Loucy (cell line): ENCODE measurements around the gene TBC1D3B.

ENCODE experiments used
- H2AFZ ChIP-seq: fragments of 200-600 bp; sonication (generic); 2 replicates; pipeline ENCODE4 v1.6.0; 2016; ENCODE audit warnings: antibody characterized with exemption, mild to moderate bottlenecking, low read length, moderate library complexity
- H3F3A ChIP-seq: fragments of 200-600 bp; 2 replicates; pipeline ENCODE4 v1.6.0; 2016; ENCODE audit warnings: antibody characterized with exemption, low read depth, mild to moderate bottlenecking
- H3K27me3 ChIP-seq: fragments of 200-600 bp; sonication (generic); 2 replicates; pipeline ENCODE4 v1.6.1; 2014; ENCODE audit warnings: low read length, mild to moderate bottlenecking; ENCODE audit not compliant: insufficient read depth, poor library complexity, severe bottlenecking
- H3K36me3 ChIP-seq: fragments of 200-600 bp; sonication (generic); 2 replicates; pipeline ENCODE4 v1.6.1; 2016; ENCODE audit warnings: low read length; ENCODE audit not compliant: insufficient read depth
- H3K4me1 ChIP-seq: fragments of 200-600 bp; sonication (generic); 2 replicates; pipeline ENCODE4 v1.5.1; 2014; ENCODE audit warnings: low read length, mild to moderate bottlenecking; ENCODE audit not compliant: insufficient read depth, poor library complexity, severe bottlenecking
- H3K4me2 ChIP-seq: fragments of 200-600 bp; sonication (generic); 2 replicates; pipeline ENCODE4 v1.6.0; 2014; ENCODE audit warnings: antibody characterized with exemption, low read length, low read depth, mild to moderate bottlenecking; ENCODE audit not compliant: poor library complexity, severe bottlenecking
- H3K4me3 ChIP-seq: fragments of 200-600 bp; sonication (generic); 2 replicates; pipeline ENCODE4 v1.5.1; 2014; ENCODE audit warnings: low read length, mild to moderate bottlenecking, mixed read lengths; ENCODE audit not compliant: poor library complexity, severe bottlenecking
- H3K79me2 ChIP-seq: fragments of 200-600 bp; sonication (generic); 2 replicates; pipeline ENCODE4 v1.6.1; 2014; ENCODE audit warnings: low read length; ENCODE audit not compliant: insufficient read depth
- H3K9ac ChIP-seq: fragments of 200-600 bp; sonication (generic); 2 replicates; pipeline ENCODE4 v1.6.0; 2014; ENCODE audit warnings: mild to moderate bottlenecking, low read depth, low read length, moderate library complexity; ENCODE audit not compliant: poor library complexity, severe bottlenecking
- H3K9me2 ChIP-seq: fragments of 200-600 bp; sonication (generic); replicated peaks from 2 replicates; pipeline ENCODE4 v1.6.1; 2016; ENCODE audit warnings: low read depth, low read length, mixed read lengths
- H3K9me3 ChIP-seq: fragments of 200-600 bp; sonication (generic); 2 replicates; pipeline ENCODE4 v1.6.1; 2014; ENCODE audit warnings: mild to moderate bottlenecking, antibody characterized with exemption, low read length, low read depth; ENCODE audit not compliant: insufficient read depth
- H4K20me1 ChIP-seq: fragments of 200-600 bp; sonication (generic); 2 replicates; pipeline ENCODE4 v1.6.0; 2014; ENCODE audit warnings: antibody characterized with exemption, low read length, mild to moderate bottlenecking; ENCODE audit not compliant: insufficient read depth, poor library complexity, severe bottlenecking
- CTCF ChIP-seq: fragments of 200-600 bp; sonication (generic); conservative IDR thresholded peaks from 2 replicates; pipeline ENCODE4 v1.5.1; 2014; ENCODE audit warnings: mild to moderate bottlenecking, antibody characterized with exemption, low read length
- EZH2phosphoT487 ChIP-seq: fragments of 200-600 bp; IDR thresholded peaks from 2 replicates; pipeline ENCODE4 v1.6.1; 2018; ENCODE audit warnings: antibody characterized with exemption, mild to moderate bottlenecking, moderate library complexity, borderline replicate concordance

TBC1D3B gene

GRCh38 chr17:36128411-36128978 lies 47.9 kb downstream of the TBC1D3B start:
- no peak overlapping the region for H3K9ac ChIP-seq
- no peaks in the 10 kb centered on the region for H3K36me3 ChIP-seq
- peaks cover 11% of the 10 kb centered on the region; the same call in 1 of the 2 replicates for H3K9me3 ChIP-seq
- no peaks in the 10 kb centered on the region for H3K27me3 ChIP-seq
- H3K79me2 ChIP-seq = no peaks in the 10 kb centered on the region
- no peak overlapping the region for H2AFZ ChIP-seq
- H4K20me1 ChIP-seq = no peaks in the 10 kb centered on the region
- H3K4me3 ChIP-seq = no peak overlapping the region
- TF ChIP-seq EZH2phosphoT487 = no peak
- TF ChIP-seq CTCF = no peak
- H3K9me2 ChIP-seq = no peaks in the 10 kb centered on the region
- H3K4me2 ChIP-seq = no peak overlapping the region
- peaks cover 7% of the 10 kb centered on the region for H3K4me1 ChIP-seq
- H3F3A ChIP-seq = no peaks in the 10 kb centered on the region

GRCh38 chr17:36127911-36128310 lies 48.5 kb downstream of the TBC1D3B start:
- H3K36me3 ChIP-seq = no peaks in the 10 kb centered on the region
- H4K20me1 ChIP-seq = no peaks in the 10 kb centered on the region
- no peak overlapping the region for H3K4me3 ChIP-seq
- no peaks in the 10 kb centered on the region for H3K27me3 ChIP-seq
- H2AFZ ChIP-seq = no peak overlapping the region
- no peak overlapping the region for H3K9ac ChIP-seq
- no peaks in the 10 kb centered on the region for H3F3A ChIP-seq
- H3K9me3 ChIP-seq = peaks cover 11% of the 10 kb centered on the region; the same call in 1 of the 2 replicates
- no peaks in the 10 kb centered on the region for H3K79me2 ChIP-seq
- H3K4me1 ChIP-seq = peaks cover 7% of the 10 kb centered on the region
- H3K9me2 ChIP-seq = no peaks in the 10 kb centered on the region
- TF ChIP-seq CTCF (no peak), EZH2phosphoT487 (no peak)
- no peak overlapping the region for H3K4me2 ChIP-seq

GRCh38 chr17:36127199-36127893 lies 49.1 kb downstream of the TBC1D3B start:
- H3K27me3 ChIP-seq = no peaks in the 10 kb centered on the region
- TF ChIP-seq EZH2phosphoT487 = no peak
- no peak for TF ChIP-seq CTCF
- H3K9me3 ChIP-seq = peaks cover 11% of the 10 kb centered on the region; the same call in 1 of the 2 replicates
- no peaks in the 10 kb centered on the region for H4K20me1 ChIP-seq
- no peaks in the 10 kb centered on the region for H3K9me2 ChIP-seq
- no peak overlapping the region for H2AFZ ChIP-seq
- no peak overlapping the region for H3K9ac ChIP-seq
- H3K4me3 ChIP-seq = no peak overlapping the region
- H3K79me2 ChIP-seq = no peaks in the 10 kb centered on the region
- no peak overlapping the region for H3K4me2 ChIP-seq
- no peaks in the 10 kb centered on the region for H3F3A ChIP-seq
- no peaks in the 10 kb centered on the region for H3K36me3 ChIP-seq
- peaks cover 7% of the 10 kb centered on the region for H3K4me1 ChIP-seq
